GM21381 (cell line): ENCODE measurements around the gene TEX2.
"Not testable (repeated sequence)": the region's sequence is repeated elsewhere in the genome, so short reads cannot be mapped to it uniquely, and the experiment has no call there.

ENCODE experiments used
- ATAC-seq: cut with Tn5 transposase; IDR thresholded peaks from one replicate; pipeline ENCODE4 v1.9.1; 2021; ENCODE audit warnings: mild to moderate bottlenecking, moderate library complexity; ENCODE audit not compliant: unreplicated experiment

TEX2 gene

DNA sequence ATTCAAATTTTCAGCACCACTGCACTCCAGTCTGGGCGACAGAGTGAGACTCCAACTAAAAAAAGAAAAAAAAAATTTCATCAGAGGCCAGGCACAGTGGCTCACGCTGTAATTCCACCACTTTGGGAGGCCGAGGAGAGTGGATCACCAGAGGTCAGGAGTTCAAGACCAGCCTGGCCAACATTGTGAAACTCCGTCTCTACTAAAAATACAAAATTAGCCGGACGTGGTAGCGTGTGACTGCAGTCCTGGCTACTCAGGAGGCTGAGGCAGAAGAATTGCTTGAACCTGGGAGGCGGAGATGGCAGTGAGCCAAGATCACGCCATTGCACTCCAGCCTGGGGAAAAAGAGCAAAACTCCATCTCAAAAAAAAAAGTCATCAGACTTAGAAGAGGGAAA lies 77.5 kb downstream of the TEX2 start:
- ATAC-seq: not testable (repeated sequence)

DNA sequence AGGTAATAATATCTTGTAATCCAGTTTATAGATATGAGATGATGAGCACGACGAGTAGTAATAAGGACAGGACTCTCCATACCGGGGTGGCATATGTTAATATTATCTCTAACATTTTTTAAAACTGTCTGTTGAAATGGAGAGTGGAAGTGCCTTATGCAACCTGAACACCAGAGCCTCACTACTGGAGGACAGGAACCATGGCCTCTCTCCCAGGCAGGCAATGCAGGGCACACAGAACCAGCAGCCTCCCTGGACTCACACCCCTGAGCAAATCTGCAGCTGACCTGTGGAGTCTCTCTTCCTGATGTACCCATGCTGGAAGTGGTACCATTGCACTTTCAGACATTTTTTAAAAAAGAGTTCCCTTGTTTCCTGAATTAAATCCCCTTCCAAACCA lies 78.0 kb downstream of the TEX2 start:
- no peak for ATAC-seq

DNA sequence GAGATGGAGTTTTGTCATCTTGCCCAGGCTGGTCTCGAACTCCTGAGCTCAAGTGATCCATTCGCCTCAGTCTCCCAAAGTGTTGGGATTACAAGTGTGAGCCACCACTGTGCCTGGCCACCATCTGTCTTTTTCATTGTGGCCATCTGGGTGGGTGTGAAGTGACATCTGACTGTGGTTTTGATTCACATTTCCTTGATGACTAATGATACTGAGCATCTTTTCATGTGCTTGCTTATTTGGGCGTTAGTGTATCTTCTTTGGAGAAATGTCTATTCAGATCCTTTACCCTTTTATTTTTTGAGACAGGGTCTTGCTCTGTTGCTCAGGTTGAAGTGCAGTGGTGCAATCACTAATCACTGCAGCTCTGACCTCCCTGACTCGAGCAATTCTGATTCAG lies 79.2 kb downstream of the TEX2 start:
- ATAC-seq: no peak

DNA sequence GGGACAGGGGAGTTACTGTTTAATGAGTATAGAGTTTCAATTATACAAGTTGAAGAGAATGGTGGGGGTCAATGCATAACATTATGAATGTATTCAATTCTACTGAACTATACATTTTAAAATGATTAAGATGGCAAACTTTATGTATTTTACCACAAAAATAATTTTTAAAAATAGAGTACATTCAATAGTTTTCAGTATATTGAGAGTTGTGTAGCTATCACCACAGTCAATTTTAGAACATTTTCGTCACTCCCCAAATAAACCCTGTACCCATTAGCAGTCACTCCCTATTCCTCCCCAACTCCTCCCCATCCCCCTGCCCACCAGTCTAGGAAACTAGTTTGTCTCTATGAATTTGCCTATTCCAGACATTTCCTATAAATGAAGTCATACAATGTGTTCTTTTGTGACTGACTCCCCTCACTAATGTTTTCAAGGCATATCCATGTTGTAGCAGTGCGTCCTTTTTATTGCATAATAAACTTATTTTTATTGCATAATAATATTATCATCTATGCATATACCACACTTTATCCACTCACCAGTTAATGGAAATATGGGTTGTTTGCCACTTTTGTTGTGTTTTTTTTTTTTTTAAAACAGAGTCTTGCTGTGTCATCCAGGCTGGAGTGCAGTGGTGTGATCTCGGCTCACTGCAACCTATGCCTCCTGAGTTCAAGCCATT lies 80.6 kb downstream of the TEX2 start:
- ATAC-seq: no peak

DNA sequence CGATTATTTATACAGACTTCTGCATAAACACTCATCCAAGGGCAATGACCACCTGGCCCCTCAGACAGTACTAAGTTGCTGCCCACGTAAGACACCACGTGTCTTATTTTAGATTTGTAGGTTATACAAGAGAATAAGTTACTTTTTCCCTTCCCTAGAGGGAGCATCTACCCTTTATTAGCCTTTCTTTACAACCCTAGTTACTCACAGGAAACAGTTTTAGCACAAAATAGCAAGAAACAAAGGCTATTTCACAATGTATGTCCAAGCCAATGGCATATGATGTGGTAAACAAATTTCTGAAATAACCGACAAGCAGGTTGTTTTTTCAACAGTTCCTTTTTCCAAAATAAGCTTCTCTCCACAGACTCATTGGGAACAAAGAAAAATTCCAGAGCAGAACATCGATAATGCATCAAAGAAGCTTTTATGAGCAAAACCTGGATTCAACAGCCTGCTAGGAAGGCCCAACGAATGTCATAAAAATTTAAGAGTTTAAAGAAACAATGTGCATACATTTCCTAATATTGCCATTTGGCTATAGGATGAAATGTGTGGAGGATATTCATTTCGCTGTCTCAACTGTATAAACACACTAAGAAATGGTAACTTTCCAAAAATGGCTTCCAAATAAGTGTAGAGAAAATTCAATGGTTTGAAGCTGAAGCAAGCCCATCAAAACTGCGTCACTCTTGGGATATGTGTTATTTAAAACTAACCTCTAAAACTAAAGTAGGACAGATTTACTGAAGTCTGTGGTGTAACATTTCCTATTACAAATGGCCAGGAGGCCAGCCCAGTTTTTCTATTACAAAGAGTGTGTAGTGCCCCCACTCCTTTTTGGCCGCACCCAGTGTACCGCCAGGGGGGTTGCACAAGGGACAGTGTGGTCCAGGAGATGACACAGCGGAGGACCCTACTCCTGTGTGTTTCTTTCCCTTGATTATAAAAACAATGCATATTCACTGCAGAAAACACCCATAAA lies 82.7 kb downstream of the TEX2 start:
- no peak for ATAC-seq

DNA sequence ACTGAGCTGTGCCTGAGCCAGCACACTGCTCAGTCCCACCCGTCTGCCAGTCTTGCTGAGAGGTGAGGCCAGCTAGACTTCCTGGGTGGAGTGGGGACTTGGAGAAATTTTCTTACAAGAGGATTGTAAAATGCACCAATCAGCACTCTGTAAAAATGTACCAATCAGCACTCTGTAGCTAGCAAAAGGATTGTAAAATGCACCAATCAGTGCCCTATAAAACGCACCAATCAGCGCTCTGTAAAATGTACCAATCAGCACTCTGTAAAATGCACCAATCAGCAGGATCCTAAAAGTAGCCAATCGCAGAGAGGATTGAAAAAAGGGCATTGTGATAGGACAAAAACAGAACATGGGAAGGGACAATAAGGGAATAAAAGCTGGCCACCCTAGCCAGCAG lies 84.0 kb downstream of the TEX2 start:
- ATAC-seq: not testable (repeated sequence)

DNA sequence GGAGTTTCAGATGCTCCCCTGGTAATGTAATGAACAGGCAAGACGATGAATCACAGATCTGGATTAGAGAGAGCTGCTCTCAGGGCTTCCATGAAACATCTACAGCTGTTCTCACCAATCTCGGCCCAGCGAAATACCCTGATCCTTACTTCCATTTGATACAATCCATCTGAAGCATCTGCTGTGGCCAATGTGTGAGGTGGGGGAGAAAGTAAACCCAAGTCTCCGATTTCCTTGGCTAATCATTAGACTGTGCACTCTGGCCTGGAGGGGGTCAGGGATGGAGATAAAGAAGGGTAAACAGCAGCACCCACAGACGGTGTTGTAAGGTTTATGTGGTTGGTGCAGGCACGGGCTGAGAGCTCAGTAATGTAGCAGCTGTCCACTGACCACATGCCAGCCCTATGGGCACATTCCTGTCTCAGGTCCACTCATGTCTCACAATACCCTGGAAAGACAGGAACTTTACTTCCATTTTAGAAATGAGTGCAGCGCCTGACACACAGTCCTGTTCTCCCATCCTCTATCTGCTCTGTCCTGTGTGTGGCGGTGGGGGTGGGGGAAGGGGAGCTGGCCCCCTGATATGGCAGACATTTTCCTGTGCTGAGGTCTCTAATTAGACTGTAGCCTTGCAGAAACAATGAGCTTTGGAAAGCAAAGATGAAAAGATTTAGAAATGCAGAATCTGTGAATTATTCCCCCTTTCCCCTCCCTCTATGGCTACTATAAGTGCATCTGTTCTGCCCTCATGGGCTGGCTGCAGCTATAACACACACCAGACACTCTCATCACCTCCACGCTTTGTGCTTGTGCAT lies 84.8 kb downstream of the TEX2 start:
- ATAC-seq: no peak

DNA sequence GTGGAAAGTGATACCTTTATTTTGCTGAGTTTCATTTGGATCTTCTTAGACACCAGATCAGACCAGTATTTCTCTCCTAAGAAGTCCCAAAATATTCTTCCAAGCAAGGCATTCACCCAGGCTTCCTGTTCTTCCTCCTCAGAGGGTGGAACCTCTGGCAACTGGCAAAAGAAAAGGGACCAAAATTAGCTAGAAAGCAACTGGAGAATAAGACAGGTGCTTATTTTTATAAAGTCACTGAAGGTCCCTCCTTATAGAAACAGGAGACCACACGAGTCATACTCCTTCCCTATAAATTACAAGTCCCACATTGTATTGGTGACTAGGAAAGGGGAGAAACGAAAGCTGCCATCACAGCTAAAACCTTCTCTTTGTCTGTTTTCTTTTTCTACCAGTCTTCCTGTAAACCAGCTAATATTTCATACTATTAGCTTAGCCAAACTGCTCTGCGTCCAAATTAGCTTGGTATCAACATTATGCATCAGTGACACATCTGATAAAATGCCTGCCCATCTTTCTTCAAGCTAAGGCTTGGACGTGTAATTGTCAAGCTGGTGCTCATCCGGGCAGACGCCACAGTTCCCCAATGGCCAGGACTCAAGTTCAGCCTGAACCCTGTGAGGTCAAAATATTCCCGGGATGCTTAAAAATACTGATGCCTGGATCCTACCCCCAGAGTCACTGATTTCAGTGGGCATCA lies 85.6 kb downstream of the TEX2 start:
- no peak for ATAC-seq

DNA sequence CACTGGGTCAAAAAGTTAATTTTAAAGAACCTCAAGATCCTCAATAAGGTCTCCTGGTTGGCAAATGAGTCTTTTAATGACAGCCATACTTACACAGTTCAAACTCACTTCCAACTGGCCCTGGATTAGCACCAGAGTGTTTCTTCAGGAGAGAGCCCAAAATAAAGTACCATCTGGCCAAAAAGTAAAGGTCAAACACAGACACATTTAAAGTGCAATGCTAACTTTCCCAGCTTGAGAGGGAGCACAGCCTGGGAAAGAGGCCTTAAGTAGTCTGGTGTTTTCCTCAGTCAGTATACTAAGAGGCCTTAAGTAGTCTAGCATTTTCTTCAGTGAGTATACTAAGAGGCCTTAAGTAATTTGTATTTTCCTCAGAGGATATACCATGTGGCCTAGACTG lies 86.5 kb downstream of the TEX2 start:
- ATAC-seq: no peak

DNA sequence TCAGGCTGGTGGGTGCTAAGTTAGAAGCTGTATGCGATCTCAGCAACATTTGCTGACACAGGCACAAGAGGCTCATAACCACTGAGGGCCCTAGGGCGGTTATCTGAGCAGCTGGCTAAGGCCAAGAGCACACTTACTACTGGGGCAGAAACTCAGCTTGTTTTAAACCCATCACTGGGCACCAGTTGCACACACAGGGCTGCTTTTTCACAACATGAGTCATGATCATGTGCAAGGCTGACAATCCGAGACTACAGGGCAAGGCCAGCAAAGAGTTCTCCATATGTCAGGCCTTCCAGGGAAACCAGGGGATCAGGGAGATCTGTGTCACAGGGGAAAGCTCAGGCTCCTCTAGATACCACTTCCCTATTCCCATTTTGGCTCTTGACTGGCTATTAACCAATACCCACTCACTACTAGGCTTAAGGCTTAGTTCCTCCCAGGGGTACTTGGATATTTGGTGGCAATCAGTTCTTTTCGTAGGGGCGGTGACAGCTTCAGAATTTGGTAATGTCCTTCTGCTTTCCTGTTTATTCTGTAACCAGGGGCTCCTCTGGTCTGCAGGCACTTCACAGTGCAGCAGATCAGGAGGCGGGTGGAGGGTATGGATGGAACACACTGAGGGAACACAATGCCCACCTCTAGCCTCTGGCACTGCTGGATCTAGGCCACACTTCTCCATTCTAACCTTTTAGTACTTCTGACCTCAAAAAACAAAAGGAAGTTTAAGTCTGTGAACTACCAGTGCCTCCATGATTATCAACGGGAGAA lies 88.2 kb downstream of the TEX2 start:
- ATAC-seq: no peak

DNA sequence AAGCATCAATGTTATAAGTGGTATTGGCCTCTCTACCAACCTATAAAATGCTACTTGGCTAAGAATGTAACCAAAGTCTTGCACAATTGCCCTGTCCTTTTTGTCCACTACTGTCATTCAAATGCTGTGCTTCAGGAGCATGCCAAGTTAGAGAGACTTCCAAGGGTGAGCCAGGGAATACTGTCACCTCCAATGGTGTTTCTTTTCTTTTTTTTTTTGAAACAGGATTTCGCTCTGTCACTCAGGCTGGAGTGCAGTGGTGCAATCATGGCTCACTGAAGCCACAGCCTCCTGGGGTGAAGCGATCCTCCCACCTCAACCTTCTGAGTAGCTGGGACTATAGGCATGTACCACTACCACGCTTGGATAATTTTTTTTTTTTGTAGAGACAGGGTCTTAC lies 89.4 kb downstream of the TEX2 start:
- ATAC-seq: no peak

DNA sequence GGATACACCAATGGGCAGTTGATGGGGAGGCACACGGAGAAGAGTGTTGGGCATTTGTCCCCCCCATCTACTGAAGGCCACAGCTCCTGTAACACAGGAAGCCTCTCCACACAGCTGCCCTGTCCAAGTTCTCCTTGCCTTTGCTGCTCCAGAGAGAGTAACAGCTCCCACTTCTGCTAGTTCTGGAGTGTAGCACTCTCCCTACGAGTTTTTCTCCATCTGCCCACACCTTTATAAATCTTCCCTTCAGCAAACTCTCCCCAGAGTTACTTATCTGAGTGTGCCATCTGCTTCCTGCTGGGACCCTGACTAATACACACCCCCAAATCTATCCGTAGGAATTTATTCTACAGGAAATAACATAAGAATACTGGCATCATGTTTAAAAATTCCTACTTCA lies 90.5 kb downstream of the TEX2 start:
- no peak for ATAC-seq

DNA sequence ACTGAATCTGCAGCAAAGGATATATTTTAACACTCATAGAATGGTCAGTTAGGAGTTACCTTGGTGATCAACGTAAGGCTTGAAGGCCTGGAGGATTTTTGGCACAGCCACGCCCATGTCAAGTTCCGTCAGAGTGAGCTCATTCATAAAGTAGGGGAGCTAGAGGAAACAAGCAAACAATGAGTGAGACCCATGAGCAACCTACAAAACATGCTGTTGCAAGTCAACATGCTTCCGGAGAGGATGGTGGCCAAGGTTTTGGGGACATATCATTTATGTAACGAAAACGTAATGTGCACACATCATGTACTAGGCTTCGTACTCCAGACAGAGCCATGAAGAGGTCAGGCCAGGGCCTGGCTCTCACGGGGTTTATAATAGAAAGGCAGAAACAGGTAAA lies 92.0 kb downstream of the TEX2 start:
- ATAC-seq: no peak

DNA sequence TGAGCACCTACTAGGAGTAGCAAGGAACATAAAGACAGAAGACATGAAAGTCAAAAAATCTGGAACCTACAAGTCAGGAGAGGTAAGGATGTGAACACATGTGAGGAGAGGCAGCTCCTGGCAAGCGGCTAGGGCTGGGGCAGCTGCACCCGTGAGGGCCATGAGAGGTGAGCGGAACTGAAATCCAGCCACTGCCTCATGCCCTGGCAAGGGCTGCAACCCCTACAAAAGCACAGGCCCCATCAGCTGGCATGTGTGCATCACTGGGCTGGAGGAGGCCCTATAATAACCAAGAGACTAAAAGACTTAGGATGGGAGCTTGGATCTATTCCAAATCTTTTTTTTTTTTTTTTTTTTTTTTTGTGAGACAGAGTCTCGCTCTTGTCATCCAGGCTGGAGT lies 92.8 kb downstream of the TEX2 start:
- no peak for ATAC-seq

DNA sequence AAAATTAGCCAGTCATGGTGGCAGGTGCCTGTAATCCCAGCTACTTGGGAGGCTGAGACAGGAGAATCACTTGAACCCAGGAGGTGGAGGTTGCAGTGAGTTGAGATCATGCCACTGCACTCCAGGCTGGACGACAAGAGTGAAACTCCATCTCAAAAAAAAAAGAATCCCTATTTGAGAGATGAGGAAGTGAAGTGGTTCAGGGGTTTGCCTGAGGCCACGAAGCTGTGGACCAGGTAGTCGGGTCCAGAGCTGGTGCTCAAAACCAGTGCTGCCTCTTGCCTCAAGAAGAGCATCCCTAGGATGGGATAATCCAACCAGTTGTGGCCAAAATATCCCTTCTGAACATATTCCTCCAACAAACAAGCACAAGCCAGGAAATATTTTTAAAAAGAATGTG lies 95.4 kb downstream of the TEX2 start:
- ATAC-seq: not testable (repeated sequence)

DNA sequence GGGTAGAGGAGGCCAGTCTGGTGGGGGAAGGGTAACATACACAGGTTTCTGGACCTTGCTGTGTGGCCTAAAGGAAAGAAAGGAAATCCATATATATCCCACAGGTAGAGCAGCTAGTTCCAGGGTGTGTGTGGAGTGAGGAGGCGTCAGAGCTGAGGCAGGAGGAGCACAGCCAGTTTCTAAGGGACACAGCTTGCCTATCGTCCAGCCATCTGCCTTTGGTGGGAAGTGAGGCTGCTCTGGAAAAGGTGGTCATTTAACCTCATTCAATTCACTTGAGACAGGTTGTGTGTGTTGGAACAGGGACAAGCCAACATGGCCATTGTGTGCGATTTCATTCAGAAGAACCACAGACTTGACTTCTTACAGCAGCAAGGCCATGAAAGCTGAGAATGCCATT lies 96.2 kb downstream of the TEX2 start:
- no peak for ATAC-seq

DNA sequence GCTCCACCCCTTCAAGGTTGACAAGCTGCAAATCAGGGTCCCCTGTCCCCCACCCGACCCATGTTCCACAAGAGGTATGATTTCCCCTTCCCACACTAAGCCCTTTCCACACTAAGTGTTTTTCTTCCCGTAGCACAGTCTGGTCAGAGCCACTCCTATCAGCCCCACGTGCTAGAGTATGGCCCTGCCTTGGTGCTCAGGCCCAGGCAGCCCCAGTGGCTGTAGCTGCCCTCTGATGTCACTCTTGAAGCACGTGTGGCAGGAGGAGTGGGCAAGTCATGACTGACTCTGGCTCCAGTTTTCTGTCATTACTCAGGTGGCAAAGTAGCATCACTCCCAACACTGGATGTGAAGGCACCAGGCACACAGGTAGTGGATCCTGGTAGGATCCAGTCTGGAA lies 97.7 kb downstream of the TEX2 start:
- no peak for ATAC-seq

DNA sequence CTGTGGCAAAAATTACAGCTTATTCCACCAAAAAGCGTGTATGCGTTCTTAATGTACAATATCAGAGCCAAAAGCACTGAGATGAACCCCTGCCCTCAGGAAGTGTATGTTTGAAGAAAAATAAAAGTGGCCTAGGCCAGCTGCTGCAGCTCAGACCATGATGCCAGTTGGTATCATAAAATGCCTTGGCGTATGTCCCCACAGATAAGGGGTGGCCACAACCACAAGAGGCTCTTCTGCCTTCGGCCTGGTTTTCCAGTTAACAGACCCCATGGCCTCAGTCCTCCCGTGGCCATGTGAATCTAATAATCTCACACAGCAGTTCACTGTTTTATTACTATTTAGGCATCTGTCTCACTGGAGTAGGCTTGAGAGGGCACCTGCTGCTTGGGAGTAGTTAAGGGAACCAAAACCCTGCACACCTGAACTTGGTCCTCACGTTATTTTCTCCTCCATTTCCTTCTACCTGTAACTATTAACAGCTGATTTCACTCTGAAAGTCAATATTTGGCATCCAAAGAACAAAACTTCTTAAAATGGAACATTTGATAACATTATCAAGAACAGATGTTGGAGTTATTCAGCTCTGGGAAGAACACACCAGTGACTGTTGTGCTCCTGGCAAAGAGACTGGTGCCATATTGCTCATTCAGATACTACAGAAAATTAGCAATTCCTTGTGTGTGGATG lies 98.3 kb downstream of the TEX2 start:
- ATAC-seq: no peak

DNA sequence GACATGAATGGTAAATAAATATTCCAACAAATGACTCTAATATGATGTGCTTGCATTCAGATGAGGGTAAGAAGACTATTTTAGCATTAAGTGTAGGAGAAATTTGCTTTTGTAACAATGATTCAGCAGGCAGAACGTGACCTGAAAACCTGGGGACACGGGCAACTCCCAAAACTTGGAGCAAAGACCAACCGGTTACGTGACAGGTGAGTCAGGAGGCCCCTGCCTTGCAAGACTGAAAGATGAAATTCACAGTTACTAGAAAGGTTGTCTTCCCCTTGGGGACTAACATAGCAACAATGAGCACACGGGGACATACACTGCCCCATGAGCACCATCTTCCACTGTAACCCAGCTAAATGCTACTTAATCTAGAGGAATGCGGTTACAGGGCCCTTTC lies 99.6 kb downstream of the TEX2 start:
- ATAC-seq: no peak
